IPS-NIHi7 (cell line): ENCODE measurements around the gene PLEKHG1.

Experiments used
- DNase-seq: peaks from one replicate; pipeline ENCODE4 v3.0.0; 2012; ENCODE audit warnings: mixed read lengths; ENCODE audit errors: extremely low spot score

Gene PLEKHG1

GRCh38 chr6:150639823-150640331 is 40.2 kb downstream of the PLEKHG1 start:
- no peak for DNase-seq

GRCh38 chr6:150640556-150641209 is 41.0 kb downstream of the PLEKHG1 start:
- DNase-seq: no peak

GRCh38 chr6:150641398-150642139 is 41.9 kb downstream of the PLEKHG1 start:
- no peak for DNase-seq

GRCh38 chr6:150646228-150646627 is 46.5 kb downstream of the PLEKHG1 start:
- no peak for DNase-seq

GRCh38 chr6:150647051-150647450 is 47.4 kb downstream of the PLEKHG1 start:
- no peak for DNase-seq
